Measurements from ENCODE around the gene IRX2. TPM values are rescaled to one million over a fixed set of nuclear protein-coding genes. Genes with fewer than 3 reads are reported as not detected.

Gene IRX2
- total RNA-seq, 2 experiments from 2014 or later = not detected

DNA sequence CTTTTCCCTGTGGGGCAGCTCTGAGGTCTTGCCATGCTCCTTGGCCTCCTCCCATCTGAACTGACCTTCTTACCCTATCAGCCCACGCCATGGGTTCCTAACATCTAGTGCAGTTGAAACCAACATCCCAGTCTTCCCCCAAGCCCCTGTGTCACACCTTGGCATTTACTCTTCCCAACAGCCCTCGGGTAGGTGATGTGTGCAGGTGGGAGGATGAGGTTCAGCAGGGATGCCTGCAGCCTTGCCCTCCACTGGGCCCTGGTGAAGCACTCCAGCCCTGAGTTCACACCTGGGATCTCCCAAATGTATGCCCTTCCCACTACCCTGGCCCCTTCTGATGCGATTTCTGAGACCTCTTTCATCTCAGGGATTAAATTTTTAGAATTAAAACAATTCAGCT lies 15.5 kb downstream of the IRX2 start:
- POLR2A ChIA-PET = no interaction called here
- no peaks in the 10 kb centered on the region for H3K36me3 Mint-ChIP-seq
- no peak overlapping the region for H3K4me3 Mint-ChIP-seq
- intact Hi-C loops (cut with micrococcal nuclease) = no loop called here
- H3K27ac Mint-ChIP-seq = no peak overlapping the region
- CTCF ChIA-PET = no interaction called here
- DNase-seq = no peak
- H3K9me3 Mint-ChIP-seq = no peaks in the 10 kb centered on the region
- H3K4me1 Mint-ChIP-seq (ENCODE audit: low read depth) = no peaks in the 10 kb centered on the region
- peaks cover 24% of the 10 kb centered on the region for H3K27me3 Mint-ChIP-seq

DNA sequence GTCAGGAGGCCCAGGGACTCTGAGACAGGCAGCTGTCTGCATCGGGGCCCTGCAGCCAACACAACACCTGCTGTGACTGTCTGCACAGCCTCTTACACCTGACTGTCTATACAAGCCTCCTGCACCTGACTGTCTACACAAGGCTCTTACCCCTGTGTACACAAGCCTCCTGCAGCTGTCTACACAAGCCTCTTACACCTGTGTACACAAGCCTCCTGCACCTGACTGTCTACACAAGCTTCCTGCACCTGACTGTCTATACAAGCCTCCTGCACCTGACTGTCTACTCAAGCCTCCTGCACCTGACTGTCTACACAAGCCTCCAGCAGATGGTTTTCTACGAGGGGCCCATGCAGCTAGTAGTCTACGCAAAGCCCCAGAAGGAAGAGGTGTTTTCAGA lies 18.6 kb downstream of the IRX2 start:
- Mint-ChIP-seq H3K27me3 (peaks cover 12% of the 10 kb centered on the region), H3K9me3 (no peaks in the 10 kb centered on the region), H3K4me3 (no peak overlapping the region), H3K4me1 (ENCODE audit: low read depth) (no peaks in the 10 kb centered on the region), H3K27ac (no peak overlapping the region), H3K36me3 (no peaks in the 10 kb centered on the region)
- intact Hi-C loops (cut with micrococcal nuclease) = no loop called here
- no peak for DNase-seq
- CTCF ChIA-PET = no interaction called here
- POLR2A ChIA-PET = no interaction called here

DNA sequence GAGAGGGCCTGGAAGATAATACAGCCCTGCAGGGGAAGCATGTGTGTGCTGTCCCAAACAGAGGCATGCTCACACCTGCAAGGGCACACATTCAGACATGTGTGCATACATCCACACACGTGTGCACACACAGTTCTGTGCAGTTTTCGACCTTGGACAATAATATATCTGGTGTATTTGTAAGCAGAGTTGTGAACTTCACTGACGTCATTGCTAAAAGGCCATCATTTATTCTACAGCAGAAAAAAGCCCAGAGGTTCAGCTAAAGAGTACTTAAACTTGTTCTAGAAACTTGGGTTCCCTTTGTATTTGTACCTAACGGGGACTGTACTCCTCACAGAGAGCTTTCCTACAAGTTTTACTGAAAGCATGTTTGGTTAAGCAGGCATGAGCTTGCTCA lies 19.5 kb downstream of the IRX2 start:
- ChIA-PET CTCF (no interaction called here), POLR2A (no interaction called here)
- no peaks in the 10 kb centered on the region for H3K9me3 Mint-ChIP-seq
- no peak for DNase-seq
- intact Hi-C loops (cut with micrococcal nuclease) = no loop called here
- H3K4me3 Mint-ChIP-seq = no peak overlapping the region
- H3K27ac Mint-ChIP-seq = no peak overlapping the region
- H3K4me1 Mint-ChIP-seq (ENCODE audit: low read depth) = no peaks in the 10 kb centered on the region
- peaks cover 5% of the 10 kb centered on the region for H3K27me3 Mint-ChIP-seq
- H3K36me3 Mint-ChIP-seq = no peaks in the 10 kb centered on the region

DNA sequence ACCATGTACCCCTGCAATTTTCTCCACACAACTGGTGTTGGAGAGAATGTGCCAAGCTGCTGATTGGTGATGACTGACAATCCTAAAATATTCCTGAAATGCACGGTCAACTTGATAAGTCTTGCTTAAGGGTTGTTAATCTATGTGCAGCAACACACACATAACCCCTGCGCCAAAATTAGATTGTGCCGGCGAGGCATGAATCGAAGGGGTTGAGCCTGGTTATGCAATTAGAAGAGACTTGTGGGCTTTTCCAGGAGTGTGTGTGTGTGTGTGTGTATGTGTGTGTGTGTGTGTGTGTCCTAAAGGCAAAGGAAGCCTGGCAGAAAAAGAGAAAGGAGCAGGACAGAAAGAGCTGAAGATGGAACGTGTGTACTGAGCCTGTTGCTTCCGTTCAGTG lies 22.3 kb downstream of the IRX2 start:
- no peaks in the 10 kb centered on the region for H3K4me1 Mint-ChIP-seq (ENCODE audit: low read depth)
- no peak overlapping the region for H3K4me3 Mint-ChIP-seq
- H3K9me3 Mint-ChIP-seq = no peaks in the 10 kb centered on the region
- no peak for DNase-seq
- ChIA-PET POLR2A (no interaction called here), CTCF (no interaction called here)
- no peaks in the 10 kb centered on the region for H3K36me3 Mint-ChIP-seq
- intact Hi-C loops (cut with micrococcal nuclease) = loop anchor here (1.0 kb wide), 1 partner anchor 12 kb away; no protein-coding TSS in a partner anchor
- no peak overlapping the region for H3K27ac Mint-ChIP-seq
- H3K27me3 Mint-ChIP-seq = no peaks in the 10 kb centered on the region

DNA sequence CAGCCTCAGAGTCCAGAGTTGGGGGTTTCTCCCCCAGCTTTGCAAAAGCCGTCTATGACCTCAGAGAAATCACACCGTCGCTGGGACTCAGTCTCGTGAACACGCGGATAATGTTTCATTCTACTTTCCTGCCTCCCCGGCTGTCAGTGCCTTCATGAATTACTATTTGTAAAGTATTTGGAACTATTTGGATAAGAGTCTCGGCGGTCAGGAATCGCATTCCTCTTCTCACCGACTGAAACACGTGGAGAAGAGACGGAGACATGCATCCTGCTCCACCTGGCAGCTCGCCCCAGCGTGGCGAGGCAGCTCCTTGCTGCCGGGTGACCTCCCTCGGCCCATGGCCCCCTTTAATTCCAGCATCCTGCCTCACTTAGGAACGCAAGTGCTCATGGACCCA lies 23.9 kb downstream of the IRX2 start:
- Mint-ChIP-seq H3K4me1 (ENCODE audit: low read depth) (no peaks in the 10 kb centered on the region), H3K27ac (no peak overlapping the region), H3K4me3 (no peak overlapping the region), H3K36me3 (no peaks in the 10 kb centered on the region), H3K9me3 (no peaks in the 10 kb centered on the region), H3K27me3 (no peaks in the 10 kb centered on the region)
- CTCF ChIA-PET = no interaction called here
- intact Hi-C loops (cut with micrococcal nuclease) = no loop called here
- DNase-seq = no peak
- POLR2A ChIA-PET = no interaction called here

DNA sequence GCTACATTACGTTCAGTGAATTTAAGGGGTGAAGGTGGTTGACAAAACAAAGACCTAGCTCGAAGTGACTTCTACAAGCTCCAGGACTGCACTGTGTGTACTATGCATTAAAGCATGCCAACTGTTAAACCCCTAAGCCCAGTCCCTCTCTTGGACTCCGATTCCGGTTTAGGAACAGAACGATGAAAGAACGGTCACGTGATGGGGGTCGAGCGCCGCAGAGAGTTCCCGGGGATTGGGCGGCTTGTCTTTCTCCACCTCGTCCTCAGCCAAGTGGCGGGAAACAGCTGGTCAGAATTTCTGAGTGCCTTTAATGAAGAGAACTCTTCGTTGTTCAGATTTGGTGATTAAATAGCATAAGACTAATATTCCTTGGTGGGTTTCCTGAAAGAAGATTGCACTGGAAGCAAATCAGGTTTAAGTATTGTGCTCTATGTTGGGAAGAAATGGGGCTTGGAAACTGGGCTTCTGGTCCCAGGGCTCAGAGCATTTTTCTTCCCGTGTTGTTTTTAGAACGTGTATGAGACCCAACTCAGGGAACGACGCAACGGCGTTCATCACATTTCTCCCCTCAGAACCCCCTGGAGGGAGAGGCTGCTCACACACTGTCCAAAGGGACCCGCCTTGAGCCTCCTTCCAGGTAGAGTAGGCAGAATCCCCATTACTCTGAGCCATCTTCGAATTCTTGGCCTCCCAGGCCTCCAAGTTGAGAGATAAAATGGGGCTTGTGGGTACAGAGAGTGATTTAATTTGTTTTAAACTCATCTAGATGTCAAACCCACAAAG lies 25.3 kb downstream of the IRX2 start:
- CTCF ChIA-PET = no interaction called here

DNA sequence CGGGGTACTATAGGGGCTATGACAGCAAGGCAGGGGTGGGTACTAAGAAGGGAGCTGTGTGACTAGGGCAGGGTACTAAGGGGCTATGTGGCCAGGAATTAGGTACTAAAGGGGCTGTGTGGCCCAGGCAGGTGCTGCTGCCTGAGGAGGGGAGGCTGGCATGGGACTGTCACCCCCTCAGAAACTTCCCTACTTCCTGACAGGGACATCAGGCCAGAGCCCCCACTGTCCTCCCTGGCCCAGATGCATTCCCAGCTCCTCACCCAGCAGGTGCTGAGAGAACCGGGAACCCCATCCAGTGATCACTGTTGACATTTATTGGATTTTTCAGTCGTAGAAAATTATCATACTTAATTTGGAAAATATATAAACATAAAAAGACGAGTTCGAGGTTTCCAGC lies 26.6 kb downstream of the IRX2 start:
- Mint-ChIP-seq H3K36me3 (no peaks in the 10 kb centered on the region), H3K9me3 (no peaks in the 10 kb centered on the region)
- intact Hi-C loops (cut with micrococcal nuclease) = no loop called here

More for the DNA sequence above, 25.3 kb downstream of the IRX2 start:
- intact Hi-C loops (cut with micrococcal nuclease) = no loop called here
- Mint-ChIP-seq H3K4me1 (ENCODE audit: low read depth) (no peaks in the 10 kb centered on the region), H3K27me3 (no peaks in the 10 kb centered on the region), H3K36me3 (no peaks in the 10 kb centered on the region), H3K4me3 (no peak overlapping the region), H3K27ac (no peak overlapping the region), H3K9me3 (no peaks in the 10 kb centered on the region)
- POLR2A ChIA-PET = no interaction called here
- DNase-seq = no peak

DNA sequence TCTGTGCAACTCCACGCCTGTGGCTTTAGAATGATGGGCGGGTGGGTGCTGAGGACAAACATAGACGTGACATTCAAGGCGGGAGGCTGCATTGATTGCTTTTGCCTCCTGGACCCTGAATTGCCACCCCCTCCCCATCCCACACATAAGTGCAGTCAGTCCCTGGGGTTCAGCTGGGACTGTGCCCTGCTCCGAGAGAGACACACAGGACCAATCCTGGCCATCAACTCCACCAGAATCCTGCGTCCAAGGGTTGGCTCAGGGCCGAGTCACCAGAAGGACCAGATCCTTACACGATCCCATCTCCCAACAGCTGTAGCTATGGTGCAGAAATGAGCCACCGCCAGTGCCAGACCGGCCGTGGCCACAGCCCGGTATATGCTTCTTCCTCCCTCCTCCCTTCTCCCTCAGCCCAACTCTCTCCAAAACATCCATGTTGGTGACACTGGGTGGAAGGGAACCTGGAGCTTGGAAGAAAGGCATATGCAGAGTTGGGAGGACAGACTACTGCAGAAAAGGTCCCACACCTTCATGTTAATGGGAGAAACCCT lies 27.4 kb downstream of the IRX2 start:
- DNase-seq = no peak
- POLR2A ChIA-PET = no interaction called here
- Mint-ChIP-seq H3K9me3 (no peaks in the 10 kb centered on the region), H3K4me3 (no peak overlapping the region), H3K27ac (no peak overlapping the region), H3K4me1 (ENCODE audit: low read depth) (no peaks in the 10 kb centered on the region), H3K27me3 (no peaks in the 10 kb centered on the region), H3K36me3 (no peaks in the 10 kb centered on the region)
- intact Hi-C loops (cut with micrococcal nuclease) = no loop called here
- CTCF ChIA-PET = no interaction called here

More for the DNA sequence above, 26.6 kb downstream of the IRX2 start:
- CTCF ChIA-PET = no interaction called here
- no peaks in the 10 kb centered on the region for H3K4me1 Mint-ChIP-seq (ENCODE audit: low read depth)
- DNase-seq = no peak
- no peak overlapping the region for H3K27ac Mint-ChIP-seq
- no peak overlapping the region for H3K4me3 Mint-ChIP-seq
- H3K27me3 Mint-ChIP-seq = no peaks in the 10 kb centered on the region
- POLR2A ChIA-PET = no interaction called here

DNA sequence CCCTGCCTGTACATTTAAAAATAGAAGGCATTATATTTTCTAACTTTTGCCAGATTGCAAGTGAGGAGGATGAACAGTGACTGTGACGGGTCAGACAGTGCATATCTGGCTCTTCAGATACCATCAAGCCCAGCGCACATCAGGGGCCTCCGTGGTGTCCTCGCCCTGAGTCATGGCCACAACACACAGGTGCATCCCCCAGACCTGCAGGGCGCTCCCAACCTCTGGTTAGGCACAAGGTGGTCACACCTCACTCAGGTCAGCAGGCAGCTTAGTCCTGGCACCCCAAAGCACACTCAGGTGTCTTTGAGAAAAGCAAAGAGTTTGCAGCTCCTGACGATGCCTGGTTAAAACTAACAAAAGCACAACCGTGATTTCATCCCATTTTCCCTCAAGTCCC lies 28.6 kb downstream of the IRX2 start:
- Mint-ChIP-seq H3K4me1 (ENCODE audit: low read depth) (no peaks in the 10 kb centered on the region), H3K9me3 (no peaks in the 10 kb centered on the region), H3K27me3 (no peaks in the 10 kb centered on the region), H3K27ac (no peak overlapping the region), H3K36me3 (no peaks in the 10 kb centered on the region), H3K4me3 (no peak overlapping the region)
- ChIA-PET CTCF (no interaction called here), POLR2A (no interaction called here)
- intact Hi-C loops (cut with micrococcal nuclease) = no loop called here
- DNase-seq = no peak

DNA sequence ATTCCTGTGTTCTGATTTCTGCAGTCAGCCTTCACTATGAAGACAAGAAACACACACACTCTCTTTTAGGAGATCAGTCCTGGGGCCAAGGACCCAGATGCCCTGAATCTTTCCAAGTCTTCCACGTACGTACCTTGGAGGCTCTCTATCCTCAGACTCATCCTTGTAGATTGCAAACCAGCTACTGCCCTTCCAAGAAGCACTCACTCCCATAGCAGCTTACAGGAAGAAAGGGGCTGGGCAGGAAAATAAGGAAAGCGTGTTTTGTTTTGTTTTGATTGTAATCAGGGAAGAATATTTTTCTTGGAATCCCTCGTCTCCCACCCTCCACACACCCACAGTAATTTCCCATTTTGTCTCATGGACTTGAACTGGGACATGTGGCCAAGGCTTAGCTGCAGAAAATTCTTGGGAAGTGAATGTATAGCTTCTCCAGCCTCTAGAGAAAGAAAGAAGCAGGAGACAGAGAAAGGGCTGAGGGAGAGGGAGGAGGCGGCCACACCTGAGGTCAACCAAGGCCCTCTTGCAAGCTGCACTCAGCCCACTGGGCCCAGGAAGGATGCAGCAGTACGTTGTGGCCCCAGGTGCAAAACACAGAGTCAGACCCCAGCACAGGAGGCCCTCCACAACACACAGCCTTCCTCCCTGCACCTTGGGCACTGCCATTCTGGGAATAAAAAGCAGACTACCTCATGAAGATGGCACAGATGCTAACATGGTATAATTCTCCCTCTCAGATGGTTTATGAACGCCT lies 29.9 kb downstream of the IRX2 start:
- Mint-ChIP-seq H3K27me3 (peaks cover 1% of the 10 kb centered on the region), H3K4me3 (no peak overlapping the region)
- CTCF ChIA-PET = no interaction called here

DNA sequence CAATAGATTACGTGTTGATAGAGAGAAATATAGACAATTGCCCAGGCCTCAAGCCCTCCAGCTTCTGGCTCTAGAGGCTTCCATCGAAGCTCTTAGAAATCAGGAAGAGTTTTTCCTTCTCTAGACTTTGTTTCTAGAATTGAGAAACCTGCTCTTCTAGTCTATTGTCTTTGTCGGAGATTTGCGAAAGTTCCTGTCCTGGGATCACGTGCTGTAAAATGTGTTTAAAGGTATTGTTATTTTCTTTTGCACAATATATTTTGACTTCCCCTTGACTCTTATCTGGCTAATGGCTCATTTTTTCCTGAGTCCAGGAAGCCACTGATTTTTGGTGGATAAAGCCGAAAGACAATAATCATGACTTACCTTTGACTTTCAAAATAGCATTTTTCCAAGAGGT lies 32.1 kb downstream of the IRX2 start:
- Mint-ChIP-seq H3K9me3 (no peaks in the 10 kb centered on the region), H3K4me3 (no peak overlapping the region), H3K27me3 (peaks cover 1% of the 10 kb centered on the region), H3K27ac (no peak overlapping the region), H3K4me1 (ENCODE audit: low read depth) (no peaks in the 10 kb centered on the region), H3K36me3 (no peaks in the 10 kb centered on the region)
- ChIA-PET POLR2A (no interaction called here), CTCF (no interaction called here)
- intact Hi-C loops (cut with micrococcal nuclease) = no loop called here
- no peak for DNase-seq

More for the DNA sequence above, 29.9 kb downstream of the IRX2 start:
- Mint-ChIP-seq H3K36me3 (no peaks in the 10 kb centered on the region), H3K27ac (no peak overlapping the region), H3K9me3 (no peaks in the 10 kb centered on the region), H3K4me1 (ENCODE audit: low read depth) (no peaks in the 10 kb centered on the region)
- POLR2A ChIA-PET = no interaction called here
- intact Hi-C loops (cut with micrococcal nuclease) = no loop called here
- DNase-seq = no peak

DNA sequence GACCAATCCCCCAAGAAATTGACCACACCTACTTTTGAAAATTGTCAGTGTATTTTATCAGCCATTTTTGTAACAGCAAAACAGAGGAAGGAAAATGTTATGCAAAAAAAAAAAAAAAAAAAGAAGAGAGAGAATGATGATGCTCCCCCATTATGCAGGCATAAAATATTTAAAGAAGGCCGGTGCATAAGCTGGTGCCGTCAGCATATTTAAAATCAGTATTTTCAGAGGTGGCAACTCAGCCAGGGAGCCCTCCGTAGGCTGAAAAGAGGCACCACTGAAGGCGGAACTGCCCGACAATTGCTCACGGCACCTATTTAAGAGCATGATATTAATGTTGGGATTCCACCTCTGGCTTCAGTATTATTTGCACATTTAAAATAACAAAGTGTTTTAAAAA lies 33.4 kb downstream of the IRX2 start:
- intact Hi-C loops (cut with micrococcal nuclease) = no loop called here
- Mint-ChIP-seq H3K4me3 (no peak overlapping the region), H3K9me3 (no peaks in the 10 kb centered on the region), H3K27me3 (peaks cover 1% of the 10 kb centered on the region), H3K27ac (no peak overlapping the region), H3K36me3 (no peaks in the 10 kb centered on the region), H3K4me1 (ENCODE audit: low read depth) (no peaks in the 10 kb centered on the region)
- POLR2A ChIA-PET = no interaction called here
- no peak for DNase-seq
- CTCF ChIA-PET = no interaction called here

DNA sequence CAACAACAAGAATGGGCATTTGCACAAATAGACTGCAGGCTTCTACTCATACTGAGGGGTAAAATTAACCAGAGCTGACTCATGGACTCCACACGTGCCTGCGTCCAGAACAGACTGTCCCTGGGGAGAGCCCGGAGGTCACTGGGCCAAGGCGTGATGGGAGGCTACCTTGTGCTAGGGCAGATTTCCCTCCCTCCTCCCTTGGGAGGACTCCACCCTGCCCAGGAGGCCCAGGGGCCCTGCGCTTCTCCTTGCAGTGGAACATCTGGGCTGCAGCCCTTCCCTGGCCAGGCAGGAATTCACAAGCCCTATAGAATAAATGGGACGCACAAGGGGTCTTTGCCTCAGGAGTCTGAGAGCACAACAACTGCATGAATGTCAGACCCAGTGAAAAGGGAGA lies 35.6 kb downstream of the IRX2 start:
- peaks cover 1% of the 10 kb centered on the region for H3K27me3 Mint-ChIP-seq
- intact Hi-C loops (cut with micrococcal nuclease) = no loop called here
- ChIA-PET CTCF (no interaction called here), POLR2A (no interaction called here)
- no peaks in the 10 kb centered on the region for H3K9me3 Mint-ChIP-seq
- H3K4me1 Mint-ChIP-seq (ENCODE audit: low read depth) = no peaks in the 10 kb centered on the region
- no peak overlapping the region for H3K27ac Mint-ChIP-seq
- DNase-seq = no peak
- no peaks in the 10 kb centered on the region for H3K36me3 Mint-ChIP-seq
- no peak overlapping the region for H3K4me3 Mint-ChIP-seq

Data from activated CD4-positive, alpha-beta memory T cell treated with anti-CD3 and anti-CD28 coated beads for 36 hours (primary cell).